GM23338 (cell line): Measurements from ENCODE around the gene C6orf15. TPM values are rescaled to one million over a fixed set of nuclear protein-coding genes. Genes with fewer than 3 reads are reported as not detected.

Experiments used
- ATAC-seq: fragments of 200-7000 bp; cut with Tn5 transposase; 3 replicates; pipeline ENCODE4 v1.9.1; 2020
- DNase-seq: peaks from one replicate; pipeline ENCODE4 v3.0.0-alpha.2; 2015; ENCODE audit warnings: low spot score
- H2AFZ ChIP-seq: fragments of 200-600 bp; sonication (generic); 2 replicates; pipeline ENCODE4 v1.8.0; 2016; ENCODE audit warnings: antibody characterized with exemption, mild to moderate bottlenecking, moderate library complexity
- H3F3A ChIP-seq: fragments of 200-600 bp; sonication (generic); replicated peaks from 2 replicates; pipeline ENCODE4 v1.8.0; 2017; ENCODE audit warnings: antibody characterized with exemption, mixed run types, low read depth
- H3K27ac ChIP-seq: fragments of 200-600 bp; sonication (generic); 2 replicates; pipeline ENCODE4 v1.6.1; 2016; ENCODE audit warnings: low read depth
- H3K27me3 ChIP-seq: fragments of 200-600 bp; sonication (generic); 2 replicates; pipeline ENCODE4 v1.8.0; 2016; ENCODE audit warnings: mild to moderate bottlenecking, mixed run types, moderate library complexity; ENCODE audit not compliant: insufficient read depth
- H3K36me3 ChIP-seq: fragments of 200-600 bp; sonication (generic); 2 replicates; pipeline ENCODE4 v1.8.0; 2016; ENCODE audit warnings: mild to moderate bottlenecking; ENCODE audit not compliant: insufficient read depth
- H3K4me1 ChIP-seq: fragments of 200-600 bp; sonication (generic); 2 replicates; pipeline ENCODE4 v1.8.0; 2016; ENCODE audit warnings: mild to moderate bottlenecking, moderate library complexity; ENCODE audit not compliant: insufficient read depth
- H3K4me2 ChIP-seq: fragments of 200-600 bp; sonication (generic); 2 replicates; pipeline ENCODE4 v1.7.1; 2017; ENCODE audit warnings: mixed run types
- H3K4me3 ChIP-seq: fragments of 200-600 bp; sonication (generic); 2 replicates; pipeline ENCODE4 v1.6.1; 2016; ENCODE audit warnings: mixed run types
- H3K79me2 ChIP-seq: fragments of 200-600 bp; sonication (generic); replicated peaks from 2 replicates; pipeline ENCODE4 v1.8.0; 2017; ENCODE audit warnings: mild to moderate bottlenecking; ENCODE audit not compliant: insufficient read depth
- H3K9me2 ChIP-seq: fragments of 200-600 bp; sonication (generic); 2 replicates; pipeline ENCODE4 v1.8.0; 2017; ENCODE audit not compliant: insufficient read depth
- H4K20me1 ChIP-seq: fragments of 200-600 bp; sonication (generic); replicated peaks from 2 replicates; pipeline ENCODE4 v1.8.0; 2017; ENCODE audit warnings: mild to moderate bottlenecking; ENCODE audit not compliant: insufficient read depth
- H3K27ac Mint-ChIP-seq: 2 replicates; pipeline ENCODE4 v1.8.0; 2020; ENCODE audit warnings: inconsistent platforms, mild to moderate bottlenecking, moderate library complexity, mixed read lengths
- H3K27me3 Mint-ChIP-seq: 3 replicates; pipeline ENCODE4 v1.8.0; 2022; ENCODE audit warnings: low read depth, mild to moderate bottlenecking, moderate library complexity, mixed read lengths, inconsistent platforms; ENCODE audit not compliant: insufficient read depth, poor library complexity
- H3K36me3 Mint-ChIP-seq: 3 replicates; pipeline ENCODE4 v1.8.0; 2021; ENCODE audit warnings: low read depth, mild to moderate bottlenecking, inconsistent platforms, moderate library complexity, mixed read lengths
- H3K4me1 Mint-ChIP-seq: 3 replicates; pipeline ENCODE4 v1.8.0; 2020; ENCODE audit warnings: mild to moderate bottlenecking, inconsistent platforms, mixed read lengths
- H3K4me3 Mint-ChIP-seq: 3 replicates; pipeline ENCODE4 v1.8.0; 2021; ENCODE audit warnings: moderate library complexity, mild to moderate bottlenecking, inconsistent platforms, mixed read lengths
- H3K9me3 Mint-ChIP-seq: 3 replicates; pipeline ENCODE4 v1.8.0; 2020; ENCODE audit warnings: moderate library complexity, mild to moderate bottlenecking, inconsistent platforms, mixed read lengths
- CTCF ChIP-seq, 2 experiments: fragments of 200-600 bp in 1 of 2; sonication (generic) in 1 of 2; conservative IDR thresholded peaks; 2 replicates each; pipeline versions ENCODE4 v1.5.1 to v1.6.1; 2016 to 2017; ENCODE audit warnings: antibody characterized with exemption in 2 of 2, low read depth in 2 of 2, mild to moderate bottlenecking in 2 of 2, moderate library complexity in 1 of 2
- NANOG ChIP-seq: IDR thresholded peaks from 2 replicates; pipeline ENCODE4 v1.6.1; 2016; ENCODE audit warnings: antibody characterized with exemption, borderline replicate concordance
- POLR2AphosphoS5 ChIP-seq: IDR thresholded peaks from 2 replicates; pipeline ENCODE4 v1.6.1; 2016; ENCODE audit warnings: antibody characterized with exemption, low read depth
- STAT1 ChIP-seq: IDR thresholded peaks from one replicate; pipeline ENCODE4 v1.6.1; 2016; ENCODE audit warnings: antibody characterized with exemption; ENCODE audit not compliant: unreplicated experiment
- ZNF114 ChIP-seq: fragments of 250-450 bp; sonication (Bioruptor Pico); IDR thresholded peaks from 2 replicates; pipeline ENCODE4 v1.5.0; 2020; ENCODE audit warnings: mild to moderate bottlenecking, moderate library complexity
- ZNF462 ChIP-seq: fragments of 250-450 bp; sonication (Bioruptor Pico); IDR thresholded peaks from 2 replicates; pipeline ENCODE4 v1.5.0; 2020; ENCODE audit warnings: mild to moderate bottlenecking, moderate library complexity
- polyA plus RNA-seq: library from polyadenylated mRNA; unstranded; fragments of >200 nt; fragmentation: Nextera tagmentation; extraction: Ambion mirVana; gene quantifications from 2 replicates; pipeline ENCODE4 v1.2.1, GENCODE V29; 2016
- total RNA-seq: library from RNA; depleted of rRNA; stranded (reverse); fragments of >200 nt; shearing (Covaris generic); gene quantifications from 2 replicates; pipeline ENCODE4 v1.2.3, GENCODE V29; 2014

C6orf15 gene
- total and polyA plus RNA-seq, 2 experiments from 2014 or later: not detected

GRCh38 chr6:31118178-31118577, 5.8 kb upstream of the C6orf15 start:
- peaks cover 10% of the 10 kb centered on the region for H3K27me3 Mint-ChIP-seq
- no peaks in the 10 kb centered on the region; the same call in 2 of the 3 replicates for H3K9me3 Mint-ChIP-seq
- no peaks in the 10 kb centered on the region; the same call in 2 of the 3 replicates for H3K36me3 Mint-ChIP-seq
- no peaks in the 10 kb centered on the region for H4K20me1 ChIP-seq
- no peak for TF ChIP-seq NANOG
- no peak for TF ChIP-seq STAT1
- TF ChIP-seq ZNF462 (CRISPR knock-in tag): no peak
- TF ChIP-seq CTCF (conservative IDR thresholded peaks at IDR 0.05; ENCODE audit: low read depth in 2 of 2): no peak
- TF ChIP-seq POLR2AphosphoS5: no peak
- no peak for TF ChIP-seq ZNF114 (CRISPR knock-in tag)
- H3K27me3 ChIP-seq: no peaks in the 10 kb centered on the region
- no peak overlapping the region for H3K27ac Mint-ChIP-seq
- H3K27ac ChIP-seq: no peak overlapping the region
- H3K4me1 Mint-ChIP-seq: peaks cover 19% of the 10 kb centered on the region
- no peak overlapping the region for H2AFZ ChIP-seq
- no peaks in the 10 kb centered on the region for H3K79me2 ChIP-seq
- H3K4me3 ChIP-seq: no peak overlapping the region
- H3K4me1 ChIP-seq: peaks cover 6% of the 10 kb centered on the region; the same call in 1 of the 2 replicates
- peaks cover 7% of the 10 kb centered on the region; the same call in 1 of the 2 replicates for H3K9me2 ChIP-seq
- no peaks in the 10 kb centered on the region for H3F3A ChIP-seq
- H3K4me3 Mint-ChIP-seq: no peak overlapping the region
- H3K36me3 ChIP-seq: no peaks in the 10 kb centered on the region
- DNase-seq: no peak
- no peak overlapping the region for H3K4me2 ChIP-seq
- no peak for ATAC-seq
